Liver (tissue), 3 donors: ENCODE data around the gene TH.
"Not testable (repeated sequence)": the region's sequence is repeated elsewhere in the genome, so short reads cannot be mapped to it uniquely, and the experiment has no call there.

Experiments
- EGR1 ChIP-seq, 2 donors: IDR thresholded peaks; 2 replicates each; pipeline ENCODE4 v1.6.1; 2016 to 2018; ENCODE audit warnings: antibody characterized with exemption in 2 of 2, low read depth in 2 of 2
- GABPA ChIP-seq, 2 donors: IDR thresholded peaks in 1 of 2; conservative IDR thresholded peaks in 1 of 2; 2 replicates each; pipeline ENCODE4 v1.6.1; 2016; ENCODE audit warnings: antibody characterized with exemption in 2 of 2, mild to moderate bottlenecking in 1 of 2, moderate library complexity in 1 of 2
- JUND ChIP-seq, 2 donors: IDR thresholded peaks; 2 replicates each; pipeline ENCODE4 v1.6.1; 2016; ENCODE audit warnings: antibody characterized with exemption in 2 of 2
- RAD21 ChIP-seq, 2 donors: IDR thresholded peaks; 2 replicates each; pipeline ENCODE4 v1.6.1; 2016; ENCODE audit warnings: antibody characterized with exemption in 2 of 2, mild to moderate bottlenecking in 2 of 2
- YY1 ChIP-seq: IDR thresholded peaks from 2 replicates; pipeline ENCODE4 v1.6.1; 2016; ENCODE audit warnings: antibody characterized with exemption, mild to moderate bottlenecking
- TF ChIP-seq, protein P1 (sequence below): fragments of 150-350 bp; IDR thresholded peaks from 2 replicates; pipeline ENCODE4 v1.5.1; 2017; ENCODE audit warnings: improper control_type of control experiment, low read depth, low read length; ENCODE audit not compliant: missing input control
- TF ChIP-seq, protein P2 (sequence below): IDR thresholded peaks from 2 replicates; pipeline ENCODE4 v1.6.1; 2016; ENCODE audit warnings: antibody characterized with exemption
- donor health status: healthy.
- donor health status: healthy.

DNA sequence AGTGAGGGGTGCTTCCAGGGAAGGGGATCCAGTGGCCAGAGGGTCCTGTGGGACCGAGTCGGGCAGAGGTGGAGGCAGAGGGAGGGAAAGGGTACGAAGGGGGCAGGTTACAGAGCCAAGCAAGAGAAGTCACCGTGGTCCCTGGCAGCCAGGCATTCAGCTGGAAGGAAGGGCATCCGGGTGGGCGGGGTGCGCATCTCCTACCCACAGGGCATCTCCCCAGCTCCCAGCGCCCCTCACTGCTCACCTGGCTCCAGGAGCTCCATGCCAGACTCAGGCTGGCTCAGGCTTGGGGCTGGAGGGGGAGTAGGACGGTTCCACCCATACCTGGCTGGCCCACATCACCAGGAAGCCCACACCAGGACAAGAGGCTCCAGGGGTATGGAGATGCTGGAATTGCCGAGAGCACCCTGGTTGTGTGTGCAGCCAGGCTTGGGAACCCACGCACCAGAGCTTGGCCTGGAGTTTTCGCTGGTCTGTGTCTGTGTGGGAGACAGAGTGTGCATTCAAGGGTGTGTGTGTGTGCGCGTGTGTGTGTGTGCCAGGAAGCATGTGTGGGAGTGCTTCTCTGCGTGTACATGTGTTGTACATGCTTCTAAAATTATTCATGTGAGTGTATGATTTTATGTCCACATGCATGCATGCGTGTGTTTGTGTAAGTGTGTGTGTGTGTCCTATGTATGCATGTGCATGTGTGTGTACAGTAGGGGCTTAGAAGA is 6.6 kb upstream of the TH start:
- TF ChIP-seq, protein P1, sequence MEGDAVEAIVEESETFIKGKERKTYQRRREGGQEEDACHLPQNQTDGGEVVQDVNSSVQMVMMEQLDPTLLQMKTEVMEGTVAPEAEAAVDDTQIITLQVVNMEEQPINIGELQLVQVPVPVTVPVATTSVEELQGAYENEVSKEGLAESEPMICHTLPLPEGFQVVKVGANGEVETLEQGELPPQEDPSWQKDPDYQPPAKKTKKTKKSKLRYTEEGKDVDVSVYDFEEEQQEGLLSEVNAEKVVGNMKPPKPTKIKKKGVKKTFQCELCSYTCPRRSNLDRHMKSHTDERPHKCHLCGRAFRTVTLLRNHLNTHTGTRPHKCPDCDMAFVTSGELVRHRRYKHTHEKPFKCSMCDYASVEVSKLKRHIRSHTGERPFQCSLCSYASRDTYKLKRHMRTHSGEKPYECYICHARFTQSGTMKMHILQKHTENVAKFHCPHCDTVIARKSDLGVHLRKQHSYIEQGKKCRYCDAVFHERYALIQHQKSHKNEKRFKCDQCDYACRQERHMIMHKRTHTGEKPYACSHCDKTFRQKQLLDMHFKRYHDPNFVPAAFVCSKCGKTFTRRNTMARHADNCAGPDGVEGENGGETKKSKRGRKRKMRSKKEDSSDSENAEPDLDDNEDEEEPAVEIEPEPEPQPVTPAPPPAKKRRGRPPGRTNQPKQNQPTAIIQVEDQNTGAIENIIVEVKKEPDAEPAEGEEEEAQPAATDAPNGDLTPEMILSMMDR, result not testable (repeated sequence)
- TF ChIP-seq GABPA (IDR thresholded peaks at IDR 0.05 in 1 of 2, conservative IDR thresholded peaks at IDR 0.05 in 1 of 2); JUND (IDR thresholded peaks at IDR 0.05); EGR1 (IDR thresholded peaks at IDR 0.05; ENCODE audit: low read depth in 2 of 2); RAD21 (IDR thresholded peaks at IDR 0.05); YY1: not testable (repeated sequence)
- TF ChIP-seq, protein P2, sequence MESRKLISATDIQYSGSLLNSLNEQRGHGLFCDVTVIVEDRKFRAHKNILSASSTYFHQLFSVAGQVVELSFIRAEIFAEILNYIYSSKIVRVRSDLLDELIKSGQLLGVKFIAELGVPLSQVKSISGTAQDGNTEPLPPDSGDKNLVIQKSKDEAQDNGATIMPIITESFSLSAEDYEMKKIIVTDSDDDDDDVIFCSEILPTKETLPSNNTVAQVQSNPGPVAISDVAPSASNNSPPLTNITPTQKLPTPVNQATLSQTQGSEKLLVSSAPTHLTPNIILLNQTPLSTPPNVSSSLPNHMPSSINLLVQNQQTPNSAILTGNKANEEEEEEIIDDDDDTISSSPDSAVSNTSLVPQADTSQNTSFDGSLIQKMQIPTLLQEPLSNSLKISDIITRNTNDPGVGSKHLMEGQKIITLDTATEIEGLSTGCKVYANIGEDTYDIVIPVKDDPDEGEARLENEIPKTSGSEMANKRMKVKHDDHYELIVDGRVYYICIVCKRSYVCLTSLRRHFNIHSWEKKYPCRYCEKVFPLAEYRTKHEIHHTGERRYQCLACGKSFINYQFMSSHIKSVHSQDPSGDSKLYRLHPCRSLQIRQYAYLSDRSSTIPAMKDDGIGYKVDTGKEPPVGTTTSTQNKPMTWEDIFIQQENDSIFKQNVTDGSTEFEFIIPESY, result not testable (repeated sequence)
